OCI-LY3 (cell line): ENCODE results near the gene PPM1A.

Experiments used
- CTCF ChIP-seq: fragments of 200-600, 300-600 bp; sonication (generic); IDR thresholded peaks from 2 replicates; pipeline ENCODE4 v1.5.1; 2014; ENCODE audit warnings: antibody characterized with exemption, low read length, low read depth
- EZH2phosphoT487 ChIP-seq: fragments of 200-600 bp; shearing (Covaris generic); IDR thresholded peaks from 2 replicates; pipeline ENCODE4 v1.6.1; 2018; ENCODE audit warnings: antibody characterized with exemption, mixed run types, low read depth

- TF ChIP-seq CTCF (no peak), EZH2phosphoT487 (no peak)
These were observed 31.3 kb upstream of the PPM1A start for GRCh38 chr14:60217713-60218112.
